GM19099 (cell line): ENCODE data around the gene SLC66A1.

Experiments used
- POLR2A ChIP-seq: IDR thresholded peaks from 3 replicates; pipeline ENCODE4 v1.6.1; 2011; ENCODE audit warnings: low read depth; ENCODE audit not compliant: insufficient read length; ENCODE audit errors: extremely low read depth

The SLC66A1 gene

GRCh38 chr1:19373211-19374082 lies 61.3 kb downstream of the SLC66A1 start:
- no peak for TF ChIP-seq POLR2A

GRCh38 chr1:19374083-19374801 lies 62.1 kb downstream of the SLC66A1 start:
- TF ChIP-seq POLR2A: no peak

- TF ChIP-seq POLR2A: no peak
Measured at GRCh38 chr1:19374926-19375325, 62.8 kb downstream of the SLC66A1 start.

- TF ChIP-seq POLR2A: no peak
Measured at GRCh38 chr1:19375631-19376400, 63.7 kb downstream of the SLC66A1 start.

DNA sequence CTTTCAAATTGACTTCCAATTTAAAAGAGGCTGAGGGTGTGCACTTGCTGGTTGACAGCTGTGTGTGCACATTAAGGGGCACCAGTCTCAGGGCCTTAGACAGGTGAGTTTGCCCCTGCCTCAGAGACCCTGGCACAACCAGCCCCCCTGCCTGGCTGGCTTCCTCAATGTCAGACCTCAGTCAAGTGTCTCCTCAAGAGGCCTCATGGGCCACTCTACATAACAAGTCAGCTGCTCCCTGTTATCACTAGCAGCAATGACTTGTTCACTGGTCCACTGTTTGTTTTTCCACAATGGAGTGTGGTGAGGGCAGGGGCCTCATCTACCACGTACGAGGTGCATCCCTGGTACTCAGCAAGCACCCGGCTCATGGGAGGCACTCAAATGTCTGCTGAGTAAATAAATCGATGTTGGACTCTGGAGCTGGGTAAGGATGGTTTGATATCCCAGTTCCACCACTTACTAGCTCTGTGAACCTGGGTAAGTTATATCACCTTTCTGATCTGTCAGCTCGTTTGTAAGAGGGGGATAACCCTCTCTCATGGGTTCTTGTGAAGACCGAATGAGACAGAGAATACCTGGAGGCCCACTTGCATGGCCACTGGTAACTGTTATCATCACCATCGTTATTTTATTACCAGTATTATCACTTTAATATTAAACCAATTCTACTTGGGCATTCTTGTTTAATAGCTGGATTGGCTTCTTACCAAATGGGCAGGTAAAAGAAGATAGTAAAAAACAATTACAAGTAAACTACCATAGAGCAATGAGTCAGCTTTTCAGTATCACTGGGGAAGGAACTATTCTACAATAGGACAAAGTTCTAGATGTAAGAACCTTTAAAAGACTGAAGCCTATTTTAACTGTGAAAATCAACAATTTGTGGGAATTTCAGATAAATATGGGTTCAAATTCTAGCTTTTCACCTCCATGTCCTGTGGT lies 64.6 kb downstream of the SLC66A1 start:
- no peak for TF ChIP-seq POLR2A

DNA sequence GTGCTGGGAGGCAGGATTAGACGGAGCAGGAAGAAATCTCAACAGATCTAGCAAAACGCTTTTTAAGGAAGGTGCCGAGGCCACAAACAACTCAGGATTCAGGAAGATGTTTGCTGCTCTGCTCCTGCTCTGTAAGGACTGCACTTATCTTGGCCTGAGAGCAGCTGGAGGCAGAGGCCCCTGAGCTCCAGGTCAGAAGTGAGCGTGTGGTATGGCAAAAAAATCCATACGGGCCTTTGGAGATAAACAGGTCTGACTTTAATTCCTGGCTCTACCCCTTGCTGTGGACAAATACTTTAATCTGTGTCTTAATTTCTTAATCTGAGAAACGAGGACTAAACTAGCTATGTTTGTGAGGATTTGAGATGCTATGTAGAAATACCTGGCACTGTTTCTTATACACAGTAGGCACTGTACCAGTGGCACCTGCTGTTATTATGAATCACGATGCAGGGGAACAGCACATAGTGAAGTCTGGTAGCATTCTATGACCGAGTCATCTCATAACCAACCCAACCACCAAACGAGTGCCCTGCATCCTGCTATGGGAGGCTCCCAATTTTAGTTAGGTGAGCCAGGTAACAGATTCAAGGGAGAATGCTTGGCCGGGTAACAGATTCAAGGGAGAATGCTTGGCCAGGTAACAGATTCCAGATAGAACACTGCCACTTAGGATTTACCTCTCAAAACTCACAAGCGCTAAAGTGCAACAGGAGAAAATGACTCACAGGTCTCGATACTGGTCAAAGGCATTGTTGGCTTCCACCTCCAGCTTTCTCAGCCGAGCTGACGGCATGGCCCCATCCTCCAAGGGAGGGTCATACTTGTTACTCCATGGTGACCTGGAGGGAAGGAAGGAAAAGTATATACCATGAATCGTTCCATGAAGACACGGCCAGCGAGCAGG lies 65.9 kb downstream of the SLC66A1 start:
- no peak for TF ChIP-seq POLR2A
